SJCRH30 (cell line): ENCODE data around the gene KRT20. TPM values are rescaled to one million over a fixed set of nuclear protein-coding genes. Genes with fewer than 3 reads are reported as not detected.
"Not testable (repeated sequence)": the region's sequence is repeated elsewhere in the genome, so short reads cannot be mapped to it uniquely, and the experiment has no call there.

Experiments used
- DNase-seq, 2 experiments: peaks; one replicate each; pipeline ENCODE4 v3.0.0-alpha.2; 2015 to 2020
- H3K27ac ChIP-seq: fragments of 250-450 bp; sonication (Bioruptor Pico); 2 replicates; pipeline ENCODE4 v1.5.1; 2020; ENCODE audit warnings: mild to moderate bottlenecking, moderate library complexity
- H3K27me3 ChIP-seq: fragments of 250-450 bp; sonication (Bioruptor Pico); 2 replicates; pipeline ENCODE4 v1.5.1; 2020; ENCODE audit warnings: mild to moderate bottlenecking, moderate library complexity
- H3K36me3 ChIP-seq: fragments of 250-450 bp; sonication (Bioruptor Pico); 2 replicates; pipeline ENCODE4 v1.5.1; 2020; ENCODE audit warnings: mild to moderate bottlenecking, moderate library complexity
- H3K4me1 ChIP-seq: fragments of 250-450 bp; sonication (Bioruptor Pico); 2 replicates; pipeline ENCODE4 v1.5.1; 2020; ENCODE audit warnings: mild to moderate bottlenecking, moderate library complexity
- H3K4me3 ChIP-seq: fragments of 250-450 bp; sonication (Bioruptor Pico); 2 replicates; pipeline ENCODE4 v1.5.1; 2020; ENCODE audit warnings: mild to moderate bottlenecking, moderate library complexity
- H3K9me3 ChIP-seq: fragments of 250-450 bp; sonication (Bioruptor Pico); replicated peaks from 2 replicates; pipeline ENCODE4 v1.5.1; 2020; ENCODE audit warnings: mild to moderate bottlenecking, moderate library complexity
- total RNA-seq: library from RNA; depleted of rRNA; stranded (reverse); fragments of >200 nt; shearing (Covaris generic); gene quantifications from 2 replicates; pipeline ENCODE4 v1.2.3, GENCODE V29; 2014

KRT20 gene
- total RNA-seq, 1 experiment from 2014 or later: 0.08 TPM

DNA sequence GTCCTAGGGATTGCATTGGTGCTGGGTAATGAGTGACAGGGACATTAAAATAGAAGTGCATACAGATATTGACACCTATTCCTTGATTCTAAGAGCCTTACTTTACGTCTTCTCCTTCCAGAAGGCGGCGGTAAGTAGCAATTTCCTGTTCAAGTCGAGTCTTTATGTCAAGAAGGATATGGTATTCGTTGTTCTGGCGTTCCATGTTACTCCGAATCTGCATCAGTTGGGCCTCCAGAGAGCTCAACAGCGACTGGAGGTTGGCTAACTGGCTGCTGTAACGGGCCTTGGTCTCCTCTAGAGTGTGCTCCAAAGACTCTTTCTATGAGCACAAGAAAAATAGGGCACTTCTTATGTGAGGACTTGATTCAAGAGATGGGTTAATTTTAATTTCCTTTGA is 7.0 kb downstream of the KRT20 start:
- Histone ChIP-seq H3K4me3 (no peak overlapping the region), H3K36me3 (no peaks in the 10 kb centered on the region), H3K9me3 (no peaks in the 10 kb centered on the region), H3K27ac (peak overlapping the region; percentile 47; the same call in 1 of the 2 replicates), H3K27me3 (no peaks in the 10 kb centered on the region), H3K4me1 (peaks cover 10% of the 10 kb centered on the region)
- DNase-seq: no peak

DNA sequence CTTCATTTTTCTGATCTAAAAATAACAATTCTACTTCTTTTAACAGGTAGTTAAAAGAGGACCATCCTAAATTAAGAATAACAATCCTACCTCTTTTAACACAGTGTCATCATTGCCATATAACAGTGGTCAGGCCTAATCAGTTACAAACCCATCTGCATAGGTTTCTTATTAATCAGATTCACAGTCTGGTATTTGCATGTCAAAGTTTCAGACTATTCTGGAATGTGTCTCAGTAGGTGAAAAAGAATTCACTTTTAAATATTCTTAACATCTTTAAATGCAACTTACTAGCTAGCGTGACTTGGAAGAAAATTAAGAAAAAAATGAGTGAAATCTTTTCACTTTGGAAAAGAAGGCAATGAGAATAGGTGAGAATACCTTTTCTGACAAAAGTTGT is 11.2 kb downstream of the KRT20 start:
- Histone ChIP-seq H3K36me3 (no peaks in the 10 kb centered on the region), H3K27me3 (no peaks in the 10 kb centered on the region), H3K27ac (no peak overlapping the region), H3K9me3 (no peaks in the 10 kb centered on the region), H3K4me3 (no peak overlapping the region), H3K4me1 (0 out of 2 replicates have a peak, but pooled peaks cover 1% of the 10 kb centered on the region)
- no peak for DNase-seq

DNA sequence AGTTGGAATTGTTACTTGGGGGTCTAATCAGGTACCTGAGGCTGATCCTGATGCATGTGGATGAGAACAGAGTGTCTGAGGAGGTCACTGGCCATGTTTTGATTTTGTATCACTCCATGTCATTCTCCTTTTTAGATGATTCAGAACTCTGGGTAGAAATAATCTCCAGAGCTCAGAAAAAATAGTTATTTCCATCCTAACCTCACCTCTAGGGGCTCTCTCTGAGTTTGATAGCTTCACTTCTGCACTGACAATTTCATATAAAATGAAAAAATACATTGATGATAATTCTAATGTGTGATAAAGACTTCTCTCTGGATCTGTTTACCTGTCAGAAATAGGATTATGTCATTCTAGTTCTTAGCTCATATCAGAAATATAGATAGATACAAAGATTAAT is 11.8 kb downstream of the KRT20 start:
- no peak for DNase-seq
- Histone ChIP-seq H3K27ac (no peak overlapping the region), H3K9me3 (no peaks in the 10 kb centered on the region), H3K4me1 (no peaks in the 10 kb centered on the region), H3K36me3 (no peaks in the 10 kb centered on the region), H3K27me3 (no peaks in the 10 kb centered on the region), H3K4me3 (no peak overlapping the region)

DNA sequence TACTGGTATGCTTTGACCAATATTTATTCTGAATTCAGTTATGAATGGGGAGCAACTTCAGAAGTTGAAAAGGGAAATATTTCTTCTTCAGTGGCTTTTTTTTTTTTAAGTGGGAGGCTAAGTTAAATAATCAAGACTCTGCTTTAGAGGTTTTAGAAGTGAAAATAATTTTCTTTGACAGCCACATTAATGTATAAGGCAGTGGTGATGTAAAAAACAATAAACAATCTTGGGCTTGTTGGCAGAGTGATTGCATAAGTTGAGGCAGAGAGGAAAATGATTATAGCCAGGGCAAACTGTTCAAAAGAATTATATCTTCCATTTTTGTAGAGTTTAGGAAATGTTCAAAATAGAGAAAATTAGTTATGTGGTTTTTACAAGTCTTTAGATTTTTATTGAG is 12.6 kb downstream of the KRT20 start:
- no peaks in the 10 kb centered on the region for H3K27me3 ChIP-seq

DNA sequence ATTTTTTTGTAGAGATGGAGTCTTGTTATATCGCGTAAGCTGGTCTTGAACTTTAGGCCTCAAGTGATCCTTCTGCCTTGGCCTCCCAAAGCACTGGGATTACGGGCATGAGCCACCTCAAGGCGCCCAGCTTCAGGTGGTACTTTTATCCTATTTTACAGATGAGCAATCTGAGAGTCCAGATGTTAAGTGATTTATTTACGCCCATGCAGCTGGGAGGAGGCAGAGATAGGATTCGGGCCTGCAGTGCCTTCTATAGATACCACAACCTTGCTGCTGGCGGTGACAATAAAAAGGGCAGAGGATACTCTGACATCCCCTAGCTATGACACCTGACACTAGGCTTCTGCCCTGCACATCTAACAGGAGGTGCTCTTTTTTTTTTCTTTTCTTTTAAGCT is 13.7 kb downstream of the KRT20 start:
- no peak for DNase-seq
- H3K27ac ChIP-seq: no peak overlapping the region
- H3K4me3 ChIP-seq: no peak overlapping the region
- no peaks in the 10 kb centered on the region for H3K9me3 ChIP-seq
- no peaks in the 10 kb centered on the region for H3K27me3 ChIP-seq
- H3K4me1 ChIP-seq: no peaks in the 10 kb centered on the region
- H3K36me3 ChIP-seq: no peaks in the 10 kb centered on the region

More for the DNA sequence above, 12.6 kb downstream of the KRT20 start:
- no peaks in the 10 kb centered on the region for H3K36me3 ChIP-seq
- H3K9me3 ChIP-seq: no peaks in the 10 kb centered on the region
- DNase-seq: no peak
- H3K4me3 ChIP-seq: no peak overlapping the region
- H3K4me1 ChIP-seq: no peaks in the 10 kb centered on the region
- H3K27ac ChIP-seq: no peak overlapping the region

DNA sequence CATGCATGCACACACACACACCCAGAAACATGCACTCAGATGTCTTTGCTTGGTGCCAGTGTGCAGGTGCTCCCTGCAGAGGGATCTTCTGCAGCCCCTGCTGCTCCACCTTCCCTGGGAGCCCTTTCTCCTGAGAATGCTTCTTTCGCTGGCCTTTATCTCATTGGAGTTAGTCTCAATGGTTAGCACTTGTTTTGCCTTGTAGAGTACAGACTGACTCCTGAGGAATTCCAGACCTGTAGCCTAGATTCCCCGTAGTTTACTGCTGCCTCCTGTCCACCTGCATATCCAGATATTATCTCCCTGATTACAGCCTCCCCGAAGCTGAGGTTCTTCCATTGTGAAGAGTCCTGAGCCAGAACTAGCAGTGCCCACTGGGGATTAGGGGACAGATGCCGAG is 14.9 kb downstream of the KRT20 start:
- no peak for DNase-seq
- no peaks in the 10 kb centered on the region for H3K4me1 ChIP-seq
- no peaks in the 10 kb centered on the region for H3K36me3 ChIP-seq
- H3K27ac ChIP-seq: no peak overlapping the region
- H3K9me3 ChIP-seq: no peaks in the 10 kb centered on the region
- H3K4me3 ChIP-seq: no peak overlapping the region
- H3K27me3 ChIP-seq: no peaks in the 10 kb centered on the region

DNA sequence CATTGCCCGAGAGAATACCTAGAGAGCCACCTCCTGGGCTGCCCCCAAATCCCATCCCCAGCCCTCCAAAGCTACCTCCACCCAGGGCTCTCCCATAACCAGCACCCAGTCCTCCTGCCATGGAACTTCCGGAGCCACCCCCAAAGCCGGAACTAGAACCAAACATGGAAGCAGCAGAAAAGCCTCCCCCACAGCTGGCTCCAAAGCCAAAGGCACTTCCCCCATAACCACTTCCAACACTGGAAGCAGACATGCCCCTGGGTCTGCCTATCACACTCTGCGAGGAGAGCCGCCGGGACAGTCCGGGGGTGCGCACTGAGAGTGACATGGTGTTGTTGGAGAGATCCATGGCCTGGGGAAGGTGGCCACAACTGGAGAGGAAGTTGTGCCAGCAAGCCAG is 18.2 kb downstream of the KRT20 start, which contains the start of gene KRT12:
KRT12 (minus strand) TSS at position 386 of the 400 bp plus-strand sequence; CDS start at position 349, 37 bp downstream.
- no peaks in the 10 kb centered on the region for H3K36me3 ChIP-seq
- H3K27ac ChIP-seq: no peak within 1 kb of the TSS
- no peaks in the 10 kb centered on the region for H3K27me3 ChIP-seq
- no peak for DNase-seq
- no peak within 1 kb of the TSS for H3K4me3 ChIP-seq
- no peaks in the 10 kb centered on the region for H3K4me1 ChIP-seq
- no peaks in the 10 kb centered on the region for H3K9me3 ChIP-seq

DNA sequence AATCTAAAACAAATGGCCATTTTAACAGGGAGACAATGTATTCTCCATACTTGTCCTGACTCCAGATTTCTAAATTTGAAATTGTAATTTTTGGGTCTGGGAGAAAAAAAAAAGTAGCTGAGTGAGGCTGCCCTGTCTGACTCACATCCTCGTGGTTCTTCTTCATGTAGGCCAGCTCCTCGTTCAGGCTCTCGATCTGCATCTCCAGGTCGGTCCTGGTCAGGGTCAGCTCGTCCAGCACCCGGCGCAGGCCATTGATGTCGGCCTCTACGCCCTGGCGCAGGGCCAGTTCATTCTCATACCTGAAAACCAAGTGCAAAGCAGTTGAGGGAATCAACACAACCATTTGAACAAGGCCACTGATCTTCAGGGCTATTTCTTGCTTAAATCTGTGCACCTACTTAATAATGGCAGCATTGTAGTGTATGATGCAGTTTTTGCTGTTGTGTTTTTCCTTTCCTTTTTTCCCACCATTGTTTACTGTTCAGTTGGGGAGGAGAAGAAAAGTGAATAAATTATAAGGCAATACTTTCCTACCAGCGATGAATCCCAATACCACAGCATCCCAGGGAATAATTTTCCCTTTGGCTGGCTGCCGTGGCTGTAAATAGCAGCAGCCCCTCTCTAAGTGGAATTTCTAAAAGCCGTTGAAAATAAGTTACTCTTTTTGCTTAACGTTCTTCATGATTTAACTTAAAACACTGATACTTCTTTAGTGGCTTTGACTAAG is 20.2 kb downstream of the KRT20 start:
- Histone ChIP-seq H3K4me3 (no peak overlapping the region), H3K27me3 (no peaks in the 10 kb centered on the region), H3K36me3 (no peaks in the 10 kb centered on the region), H3K27ac (no peak overlapping the region), H3K4me1 (no peaks in the 10 kb centered on the region), H3K9me3 (no peaks in the 10 kb centered on the region)
- no peak for DNase-seq

DNA sequence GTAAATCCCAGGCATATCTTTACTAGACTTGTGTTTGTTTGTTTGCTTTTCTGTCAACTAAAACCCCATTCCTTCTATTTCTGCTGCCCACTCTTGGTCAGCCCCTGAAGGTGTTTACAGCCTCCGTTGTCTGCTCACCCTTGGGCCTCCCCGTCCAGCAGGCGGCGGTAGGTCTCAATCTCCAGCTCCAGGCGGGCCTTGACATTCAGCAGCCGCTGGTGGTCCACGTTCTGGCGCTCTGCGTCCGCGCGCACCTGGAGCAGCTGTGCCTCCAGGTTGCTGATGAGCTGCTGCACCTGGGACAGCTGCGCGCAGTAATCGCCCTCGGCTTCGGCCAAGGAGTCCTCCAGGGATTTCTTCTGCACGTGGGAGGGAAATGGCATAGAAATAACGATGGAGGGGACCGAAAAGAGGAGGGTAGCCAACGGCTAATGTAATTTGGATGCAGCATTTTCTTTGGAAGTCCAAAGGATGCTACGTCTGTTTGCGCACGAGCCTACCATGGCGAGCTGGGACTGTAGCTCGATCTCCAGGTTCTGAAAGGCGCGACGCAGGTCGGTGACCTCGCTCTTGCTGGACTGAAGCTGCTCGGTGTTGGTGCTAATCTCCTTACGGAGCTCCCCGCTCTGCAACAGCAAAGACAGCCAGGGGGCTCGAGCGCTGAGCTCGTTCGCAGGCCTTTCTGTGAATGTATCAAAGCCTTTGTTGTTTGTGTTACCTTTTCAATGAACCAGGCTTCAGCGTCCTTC is 21.9 kb downstream of the KRT20 start:
- Histone ChIP-seq H3K27ac (no peak overlapping the region), H3K9me3 (no peaks in the 10 kb centered on the region), H3K36me3 (no peaks in the 10 kb centered on the region), H3K4me1 (no peaks in the 10 kb centered on the region), H3K27me3 (no peaks in the 10 kb centered on the region), H3K4me3 (no peak overlapping the region)
- DNase-seq: no peak

DNA sequence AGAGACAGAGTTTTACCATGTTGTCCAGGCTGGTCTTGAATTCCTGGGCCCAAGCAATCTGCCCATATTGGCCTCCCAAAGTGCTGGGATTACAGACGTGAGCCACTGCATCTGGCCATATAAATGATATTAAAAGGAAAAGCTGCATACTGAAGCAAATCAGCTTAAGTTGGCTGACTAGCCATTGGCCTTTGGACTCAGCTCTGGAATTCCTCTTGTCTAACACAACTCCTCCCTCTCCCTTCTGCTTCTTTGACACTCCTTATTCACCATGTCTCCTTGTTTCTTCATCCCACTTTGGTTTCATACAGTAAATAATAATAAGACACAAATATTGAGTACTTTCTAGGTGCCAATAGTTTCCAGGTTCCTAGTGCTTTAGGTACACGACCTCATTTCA is 25.5 kb downstream of the KRT20 start:
- DNase-seq: no peak
- no peaks in the 10 kb centered on the region for H3K4me1 ChIP-seq
- H3K9me3 ChIP-seq: no peaks in the 10 kb centered on the region
- no peaks in the 10 kb centered on the region for H3K36me3 ChIP-seq
- no peak overlapping the region for H3K4me3 ChIP-seq
- no peaks in the 10 kb centered on the region for H3K27me3 ChIP-seq
- no peak overlapping the region for H3K27ac ChIP-seq

DNA sequence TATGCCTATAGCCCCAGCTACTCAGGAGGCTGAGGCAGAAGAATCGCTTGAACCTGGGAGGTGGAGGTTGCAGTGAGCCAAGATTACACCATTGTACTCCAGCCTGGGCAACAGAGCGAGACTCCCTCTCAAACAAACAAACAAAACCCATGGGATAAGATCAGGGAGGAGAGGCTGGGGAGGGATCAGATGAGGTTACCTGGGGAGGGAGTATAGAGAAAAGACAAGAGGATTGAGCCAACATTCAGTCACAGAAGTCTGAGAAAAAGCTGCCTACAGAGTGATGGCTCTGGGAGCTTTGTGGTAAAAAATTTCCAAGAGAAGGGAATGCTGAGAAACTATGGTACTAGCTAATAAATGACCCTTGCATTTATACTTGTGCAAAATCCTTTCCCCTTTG is 26.4 kb downstream of the KRT20 start:
- H3K36me3 ChIP-seq, H3K9me3 ChIP-seq, H3K27ac ChIP-seq, H3K27me3 ChIP-seq, H3K4me3 ChIP-seq, DNase-seq, H3K4me1 ChIP-seq: not testable (repeated sequence)

DNA sequence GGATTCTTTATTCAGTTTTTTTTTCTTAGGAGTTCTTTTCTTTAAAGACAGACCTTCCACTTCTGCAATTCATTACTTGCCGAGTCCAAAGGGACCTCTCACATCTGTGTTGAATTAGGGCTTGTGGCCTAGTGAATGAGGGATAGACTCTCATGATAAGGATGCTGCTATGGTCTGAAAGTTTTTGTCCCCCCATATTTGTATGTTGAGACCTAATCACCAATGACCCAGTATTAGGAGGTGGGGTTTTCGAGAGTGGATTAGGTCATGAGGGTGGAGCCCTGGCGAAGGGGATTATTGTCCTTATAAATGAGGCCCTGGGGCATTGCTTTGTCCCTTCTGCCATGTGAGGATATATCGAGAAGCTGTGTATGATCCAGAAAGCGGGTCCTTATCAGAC is 27.5 kb downstream of the KRT20 start:
- Histone ChIP-seq H3K36me3 (no peaks in the 10 kb centered on the region), H3K4me1 (no peaks in the 10 kb centered on the region), H3K9me3 (no peaks in the 10 kb centered on the region), H3K4me3 (no peak overlapping the region), H3K27ac (no peak overlapping the region), H3K27me3 (no peaks in the 10 kb centered on the region)
- DNase-seq: peak in 1 of 2 experiments; percentile 7

DNA sequence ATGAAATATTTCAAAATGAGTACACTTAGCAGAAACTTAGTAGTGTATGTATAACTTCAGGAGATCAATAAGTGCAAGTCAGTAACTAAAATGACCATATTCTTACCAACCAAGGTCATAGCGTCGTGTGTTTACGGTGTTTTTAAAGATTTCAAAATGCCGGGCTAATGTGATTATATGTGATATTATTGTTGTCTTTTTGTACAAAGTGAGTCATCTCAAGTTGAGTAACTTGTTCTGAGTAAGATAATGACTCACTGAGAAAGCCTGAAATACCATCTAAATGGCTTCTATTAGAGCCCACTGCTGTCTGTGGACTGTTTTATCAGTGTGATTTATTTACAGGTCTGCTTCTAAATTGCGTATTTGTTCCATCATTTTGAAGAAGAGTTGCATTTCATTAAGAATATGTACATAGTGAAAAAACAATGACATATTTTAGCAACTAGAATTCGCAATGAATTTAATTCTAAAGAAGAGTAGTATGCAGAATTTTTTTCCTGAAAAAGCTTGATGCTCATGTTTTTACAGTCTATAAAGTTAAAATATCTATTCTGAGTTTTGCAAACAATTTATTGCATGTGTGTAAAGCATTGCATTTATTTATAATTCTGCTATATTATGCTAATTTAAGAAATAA is 30.7 kb downstream of the KRT20 start:
- Histone ChIP-seq H3K27me3 (no peaks in the 10 kb centered on the region), H3K4me1 (no peaks in the 10 kb centered on the region), H3K36me3 (no peaks in the 10 kb centered on the region), H3K4me3 (no peak overlapping the region), H3K9me3 (no peaks in the 10 kb centered on the region), H3K27ac (no peak overlapping the region)
- no peak for DNase-seq

DNA sequence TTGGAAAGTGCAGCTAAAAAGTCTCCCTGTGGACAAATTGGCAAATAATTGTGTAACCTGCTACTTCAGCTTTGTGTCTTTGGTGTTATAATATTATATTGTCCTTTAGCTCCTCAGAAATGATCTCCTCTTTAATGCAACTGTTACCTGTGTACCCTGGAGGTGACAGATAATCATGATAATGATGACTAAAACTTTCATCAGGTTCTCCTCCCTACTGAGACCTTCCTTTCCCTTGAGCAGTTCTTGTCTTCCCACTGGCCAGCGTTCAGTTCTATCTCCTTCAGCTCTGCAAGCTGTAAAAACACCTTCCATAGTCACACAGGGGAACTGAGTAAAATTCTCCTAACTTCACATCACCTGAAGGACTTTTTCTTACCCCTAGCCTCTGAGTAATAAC is 32.7 kb downstream of the KRT20 start:
- H3K27me3 ChIP-seq: no peaks in the 10 kb centered on the region
- H3K4me3 ChIP-seq: no peak overlapping the region
- H3K27ac ChIP-seq: no peak overlapping the region
- DNase-seq: no peak
- no peaks in the 10 kb centered on the region for H3K9me3 ChIP-seq
- H3K36me3 ChIP-seq: no peaks in the 10 kb centered on the region
- no peaks in the 10 kb centered on the region for H3K4me1 ChIP-seq

DNA sequence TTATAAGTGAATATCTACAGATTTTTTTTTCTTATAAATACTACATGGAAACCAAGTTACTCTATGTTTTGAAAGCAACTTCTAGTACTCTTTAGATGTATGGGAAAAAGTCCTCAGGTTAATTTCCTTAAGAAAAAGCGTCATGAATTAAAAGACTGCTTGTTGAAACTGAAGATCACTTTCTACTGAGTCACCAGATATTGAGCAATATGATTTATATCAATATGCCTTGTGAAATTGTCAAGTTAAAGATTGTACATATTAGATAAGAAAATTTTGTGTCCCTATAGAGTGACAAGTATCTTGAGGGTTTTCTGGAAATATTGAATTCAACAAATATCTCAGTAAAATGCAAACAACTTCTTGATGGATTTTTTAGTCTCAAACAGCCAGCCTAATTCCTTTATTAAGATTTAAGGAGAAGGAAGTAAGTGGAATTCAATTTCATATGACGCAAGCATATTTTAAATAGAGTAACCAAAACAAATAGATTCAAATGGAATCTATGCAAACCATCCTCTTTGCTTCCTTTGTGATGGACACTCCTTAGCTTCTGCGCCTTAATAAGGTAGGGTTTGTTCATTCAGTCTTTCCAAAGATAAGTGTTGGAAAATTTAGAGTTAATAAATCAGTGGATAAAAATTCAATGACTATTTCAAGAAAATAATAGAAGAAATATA is 34.6 kb downstream of the KRT20 start:
- H3K27me3 ChIP-seq: no peaks in the 10 kb centered on the region
- no peaks in the 10 kb centered on the region for H3K9me3 ChIP-seq
- DNase-seq: no peak
- H3K36me3 ChIP-seq: no peaks in the 10 kb centered on the region
- no peak overlapping the region for H3K4me3 ChIP-seq
- H3K4me1 ChIP-seq: no peaks in the 10 kb centered on the region
- no peak overlapping the region for H3K27ac ChIP-seq
